Activated CD8-positive, alpha-beta memory T cell treated with anti-CD3 and anti-CD28 coated beads for 1 hour (primary cell): ENCODE results near the gene LIPC.

ENCODE experiments used
- DNase-seq, 2 donors: peaks; one replicate each; pipeline ENCODE4 v3.0.0-alpha.2; 2020; ENCODE audit warnings: low read depth in 1 of 2; ENCODE audit errors: extremely low read depth in 1 of 2

The LIPC gene

DNA sequence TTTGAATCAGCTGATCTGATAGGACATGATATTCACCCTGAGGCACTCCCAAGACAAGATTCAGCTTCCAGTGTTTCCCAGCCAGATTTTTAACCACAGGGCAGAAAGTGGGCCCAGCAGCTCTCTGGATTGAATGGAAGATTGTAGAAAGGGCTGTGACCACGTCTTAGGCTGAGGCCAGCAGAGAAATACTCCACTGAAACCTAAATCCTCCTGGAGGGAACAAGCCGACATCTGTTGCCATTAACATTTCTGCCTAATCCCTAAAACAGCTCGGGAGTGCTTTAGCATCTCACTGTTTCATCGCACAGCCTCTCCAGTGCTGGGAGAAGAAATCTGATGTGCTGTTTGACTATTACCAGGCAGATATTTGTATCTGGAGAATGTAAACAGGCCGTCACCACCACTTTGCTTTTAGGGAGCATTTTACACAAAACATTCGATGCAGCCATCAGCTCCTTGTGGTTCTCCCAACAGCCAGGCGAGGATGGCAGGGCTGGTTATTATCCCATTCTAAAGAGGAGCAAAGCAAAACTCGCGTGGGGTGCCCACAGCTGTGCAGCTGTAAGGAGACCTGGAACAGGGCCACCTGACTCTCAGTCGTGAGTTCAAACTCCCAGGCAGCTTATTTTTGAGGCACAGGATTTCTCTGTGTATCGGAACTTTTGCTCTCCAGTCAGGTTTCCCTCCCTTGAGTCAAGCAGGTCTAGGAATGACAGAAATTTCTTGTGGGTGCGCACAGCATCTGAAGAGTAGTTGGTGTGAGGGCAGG, 117.4 kb downstream of the LIPC start:
- no peak for DNase-seq

DNA sequence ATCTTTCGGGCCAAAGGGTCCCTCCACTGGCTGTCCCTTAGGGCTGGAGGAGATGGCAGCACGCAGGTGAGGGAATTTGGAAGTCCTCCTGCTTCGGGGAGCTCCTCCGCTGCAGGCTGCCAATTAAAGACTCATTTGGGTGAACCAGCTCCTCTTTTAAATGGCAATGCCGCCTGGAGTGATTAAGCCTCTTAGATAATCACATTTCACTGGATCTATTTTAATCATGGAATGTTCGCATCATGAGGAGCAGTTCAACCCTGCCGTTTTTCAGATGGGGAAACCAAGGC, 117.9 kb downstream of the LIPC start:
- DNase-seq: no peak

- DNase-seq: no peak
Observed at GRCh38 chr15:58551084-58551763, 119.4 kb downstream of the LIPC start.

DNA sequence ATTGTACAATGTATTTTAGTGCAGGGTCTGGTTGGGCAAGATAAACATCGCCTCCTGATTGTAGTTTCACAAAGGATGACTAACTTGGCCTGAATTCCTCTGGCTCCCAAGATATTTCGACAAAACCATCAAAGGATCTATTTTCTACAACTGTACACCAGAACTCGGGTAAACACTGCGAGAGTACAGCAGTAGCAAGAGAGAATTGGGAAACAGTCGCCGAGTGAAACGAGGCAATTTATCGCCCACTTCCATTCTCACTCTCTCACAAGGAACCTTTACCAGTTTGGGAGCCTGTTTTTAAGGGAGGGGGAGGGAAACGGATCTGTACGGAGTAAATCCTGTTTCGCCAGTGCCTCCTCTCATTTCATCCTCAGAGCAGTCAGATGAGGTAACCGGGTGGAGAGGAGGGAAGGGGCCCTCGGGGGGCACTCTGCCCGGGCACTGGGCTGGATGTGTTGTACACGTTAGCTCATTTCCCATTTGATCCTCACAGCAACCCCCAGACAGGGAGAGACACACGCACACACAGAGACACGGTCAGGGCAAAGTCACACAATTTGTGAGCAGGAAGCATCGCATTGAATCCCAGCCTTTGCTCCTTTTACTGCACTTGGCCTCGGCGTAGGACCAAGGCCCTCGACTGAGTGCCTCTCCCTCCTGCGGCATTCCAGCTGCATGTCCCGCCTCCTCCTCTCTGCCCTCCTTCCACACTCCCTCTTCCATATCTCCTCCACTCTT, 120.1 kb downstream of the LIPC start:
- no peak for DNase-seq

DNA sequence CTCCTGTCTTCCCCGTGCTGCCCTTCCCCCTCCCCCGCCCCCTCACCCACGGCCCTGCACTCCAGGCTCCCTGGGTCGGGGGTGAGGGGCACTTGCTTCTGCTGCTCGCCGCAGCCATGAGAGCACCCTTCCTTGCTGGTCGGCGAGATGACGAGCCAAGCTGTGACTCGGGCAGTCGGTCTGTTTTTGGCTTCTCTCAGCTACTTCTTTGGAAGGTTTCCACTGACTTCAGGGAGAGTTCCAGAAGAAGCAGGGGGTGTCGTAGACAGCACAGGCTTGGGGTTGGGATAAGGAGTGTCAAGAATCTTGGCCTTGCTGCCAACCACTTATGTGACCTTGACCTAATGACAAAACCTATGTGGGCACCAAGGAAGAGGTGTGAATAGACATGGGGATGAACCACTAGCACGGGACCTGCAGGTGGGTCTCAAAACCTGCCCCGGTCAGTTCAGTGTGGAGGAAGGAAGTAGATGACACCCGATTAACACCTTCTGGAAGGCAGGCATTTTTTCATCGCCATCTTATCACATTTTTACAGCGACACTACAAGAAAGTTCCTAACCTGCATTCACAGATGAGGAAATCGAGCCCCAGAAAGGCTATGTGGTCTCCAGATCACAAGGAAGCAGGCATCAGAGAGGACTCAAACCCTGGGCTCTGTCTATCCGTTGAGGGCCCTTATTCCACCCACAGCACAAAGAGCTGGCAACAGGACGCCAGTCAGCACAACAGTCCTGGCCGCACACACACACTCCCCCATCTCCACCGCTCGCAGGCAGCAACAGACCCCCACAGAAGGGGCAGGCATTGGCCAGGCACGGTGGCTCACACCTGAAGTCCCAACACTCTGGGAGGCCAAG, 120.9 kb downstream of the LIPC start:
- no peak for DNase-seq

DNA sequence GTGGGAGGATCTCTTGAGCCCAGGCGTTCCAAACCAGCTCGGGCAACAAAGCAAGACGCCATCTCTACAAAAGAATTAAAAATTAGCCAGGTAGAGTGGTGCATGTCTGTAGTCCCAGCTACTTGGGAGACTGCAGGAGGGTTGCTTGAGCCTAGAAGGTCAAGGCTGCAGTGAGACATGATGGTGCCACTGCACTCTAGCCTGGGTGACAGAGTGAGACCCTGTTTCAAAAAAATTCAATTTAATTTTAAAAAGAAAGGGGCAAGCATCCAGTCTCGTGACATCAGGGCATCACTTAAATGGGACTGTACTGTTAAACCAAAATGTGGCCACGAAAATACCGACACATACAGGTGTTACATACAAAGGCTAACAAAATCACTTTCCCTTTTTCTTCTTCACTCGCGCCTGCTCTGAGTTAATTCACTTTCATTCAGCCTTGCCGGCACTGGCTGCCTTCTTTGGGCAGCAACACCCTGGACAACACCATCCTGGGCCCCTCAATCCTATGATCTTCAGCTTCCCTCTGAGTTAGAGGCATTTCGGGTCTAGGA, 121.7 kb downstream of the LIPC start:
- no peak for DNase-seq

DNA sequence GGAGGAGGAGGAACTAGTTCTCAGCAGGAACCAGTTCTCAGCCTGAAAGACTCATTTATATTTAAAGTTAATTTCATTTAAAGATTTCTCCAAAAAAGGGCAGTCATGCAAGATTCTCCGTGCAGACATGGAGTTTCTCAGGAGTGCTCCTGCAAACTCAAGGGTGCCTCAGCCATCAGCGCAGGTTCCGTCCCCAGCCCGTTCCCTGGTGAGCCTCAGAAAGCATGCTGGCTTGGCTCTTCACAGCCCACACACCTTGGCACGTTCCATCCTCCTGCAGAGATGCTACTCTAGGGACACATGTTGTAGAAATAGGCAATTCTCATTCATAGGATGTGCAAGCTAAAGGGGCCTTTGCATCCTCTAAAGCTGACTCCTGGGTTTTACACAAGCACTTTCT, 123.0 kb downstream of the LIPC start:
- no peak for DNase-seq

DNA sequence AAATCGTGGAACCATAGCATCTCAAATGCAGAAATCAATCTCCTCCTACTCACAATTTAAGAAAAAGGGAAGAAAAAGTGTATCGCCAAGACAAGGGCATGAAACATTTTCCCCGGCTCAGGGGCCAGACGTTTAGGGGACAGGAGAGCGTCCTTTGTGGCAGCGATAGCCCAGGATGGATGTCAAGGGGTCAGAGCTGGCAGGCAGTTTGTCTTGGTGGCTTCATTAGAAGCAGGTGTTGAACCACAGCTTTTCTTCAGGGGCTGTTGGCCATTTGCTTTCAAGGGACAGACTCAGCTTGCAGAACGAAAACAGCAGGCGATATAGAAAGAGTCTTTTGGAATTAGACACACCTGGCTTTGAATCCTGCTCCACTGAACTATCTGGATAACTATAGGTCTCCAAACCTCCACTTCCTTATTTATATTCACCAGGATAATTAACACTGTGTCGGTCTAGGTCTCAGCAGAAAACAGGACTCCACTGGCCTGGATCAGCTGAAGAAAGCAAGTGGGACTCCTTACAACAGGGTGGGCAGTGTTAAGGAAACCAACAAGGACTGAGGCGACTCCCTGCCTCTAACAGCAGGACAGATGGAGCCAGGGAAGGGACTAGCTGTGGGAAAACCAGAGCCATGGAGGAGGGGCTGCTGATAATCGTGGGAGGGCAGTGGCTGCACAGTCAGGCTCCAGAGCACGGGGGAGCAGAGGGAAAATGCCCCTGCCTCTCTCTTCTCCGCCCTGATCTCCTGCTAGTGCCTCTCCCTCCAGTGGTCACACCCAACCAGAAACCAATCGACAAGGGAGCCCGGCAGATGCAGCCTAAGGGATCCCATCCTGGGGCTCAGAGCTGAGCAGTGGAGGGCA, 123.6 kb downstream of the LIPC start:
- no peak for DNase-seq

GRCh38 chr15:58556028-58556361, 124.2 kb downstream of the LIPC start:
- no peak for DNase-seq

DNA sequence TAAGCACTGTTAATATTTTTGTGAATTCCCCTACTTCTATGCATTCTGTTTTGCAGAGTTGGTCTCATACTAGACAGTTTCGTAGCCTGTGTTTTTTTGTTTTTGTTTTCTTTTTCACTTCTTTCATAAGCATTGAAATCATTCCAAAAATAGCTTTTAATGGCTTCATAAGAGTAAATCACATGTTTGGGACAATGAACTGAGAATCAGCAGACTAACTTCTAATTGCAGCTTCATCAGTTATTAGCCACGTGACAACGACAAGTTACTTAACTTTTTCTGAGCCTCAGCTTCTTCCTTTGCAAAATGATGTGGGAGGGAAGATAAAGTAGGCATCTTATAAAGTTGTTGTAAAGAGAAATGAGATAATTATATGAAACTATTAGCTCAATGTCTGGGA, 124.8 kb downstream of the LIPC start:
- DNase-seq: no peak

GRCh38 chr15:58558777-58559176, 127.0 kb downstream of the LIPC start:
- DNase-seq: no peak

GRCh38 chr15:58559904-58560588, 128.3 kb downstream of the LIPC start:
- DNase-seq: no peak

GRCh38 chr15:58561321-58561720, 129.5 kb downstream of the LIPC start:
- no peak for DNase-seq

- DNase-seq: no peak
Observed at GRCh38 chr15:58562135-58562534, 130.3 kb downstream of the LIPC start.

DNA sequence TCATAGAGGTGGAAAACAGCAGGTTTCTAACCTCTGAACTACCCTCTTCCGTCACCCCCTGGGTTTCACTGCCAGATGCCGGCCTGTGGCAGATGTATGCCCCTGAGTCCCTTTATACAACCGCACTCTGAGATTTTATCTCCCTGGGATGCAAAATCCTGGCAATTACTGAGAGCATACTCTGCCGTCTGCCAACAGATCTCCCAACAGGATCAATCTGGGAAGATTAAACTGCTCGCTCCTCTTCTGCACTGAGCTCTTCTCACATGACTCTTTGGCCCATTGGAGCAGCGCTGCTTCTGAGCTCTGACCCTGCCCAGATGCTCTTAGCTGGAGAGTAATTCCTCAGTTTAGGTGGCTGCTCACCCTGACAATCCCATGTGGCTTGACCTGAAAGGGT, 133.2 kb downstream of the LIPC start:
- DNase-seq: no peak

GRCh38 chr15:58565619-58566018, 133.8 kb downstream of the LIPC start:
- no peak for DNase-seq

- DNase-seq: no peak
Observed at GRCh38 chr15:58566029-58566428, 134.2 kb downstream of the LIPC start.

- DNase-seq: no peak
Observed at GRCh38 chr15:58568157-58568571, 136.4 kb downstream of the LIPC start.

- DNase-seq: no peak
Observed at GRCh38 chr15:58569455-58569854, 137.7 kb downstream of the LIPC start.
